SK-N-SH (cell line): Measurements from ENCODE around the gene EML3. TPM values are rescaled to one million over a fixed set of nuclear protein-coding genes. Genes with fewer than 3 reads are reported as not detected.
"Not testable (repeated sequence)": the region's sequence is repeated elsewhere in the genome, so short reads cannot be mapped to it uniquely, and the experiment has no call there.

ENCODE experiments used
- CTCF ChIA-PET: fragments of 300-600, 350-600 bp; formaldehyde crosslinking; extraction: SDS; loops from one replicate; lab custom pipeline; 2021; lab: Yijun Ruan, JAX
- POLR2A ChIA-PET: fragments of 350-600 bp; sonication (Branson Sonifier 250); formaldehyde crosslinking; extraction: SDS; loops from one replicate; lab custom pipeline; 2020; ENCODE audit warnings: antibody characterized with exemption, inconsistent platforms; lab: Yijun Ruan, JAX
- DNase-seq: peaks from one replicate; pipeline ENCODE4 v3.0.0; 2012
- H2AFZ ChIP-seq: fragments of 200-600 bp; sonication (generic); 2 replicates; pipeline ENCODE4 v1.8.1; 2016; ENCODE audit warnings: antibody characterized with exemption, mild to moderate bottlenecking, low read depth
- H3F3A ChIP-seq: fragments of 200-600 bp; sonication (generic); replicated peaks from 2 replicates; pipeline ENCODE3; 2016; ENCODE audit warnings: antibody characterized with exemption, mild to moderate bottlenecking; ENCODE audit not compliant: insufficient read depth
- H3K27ac ChIP-seq, 2 experiments: fragments of 200-500 bp in 1 of 2; fragments of 200-600 bp in 1 of 2; sonication (Bioruptor generic) in 1 of 2; sonication (generic), shearing (Covaris generic) in 1 of 2; 2 replicates each; pipeline versions ENCODE4 v1.5.1 to v1.6.1; 2014 to 2016; ENCODE audit warnings: low read depth in 2 of 2, inconsistent platforms in 1 of 2, low read length in 1 of 2, mild to moderate bottlenecking in 1 of 2, mixed read lengths in 1 of 2
- H3K27me3 ChIP-seq: fragments of 200-600 bp; sonication (generic), shearing (Covaris generic); 2 replicates; pipeline ENCODE4 v1.6.1; 2016; ENCODE audit warnings: mixed run types; ENCODE audit not compliant: insufficient read depth
- H3K36me3 ChIP-seq, 2 experiments: fragments of 200-500 bp in 1 of 2; fragments of 200-600 bp in 1 of 2; sonication (Bioruptor generic) in 1 of 2; sonication (generic) in 1 of 2; replicated peaks in 1 of 2; 2 replicates each; pipeline versions ENCODE3 to v1.5.1; 2014 to 2016; ENCODE audit warnings: low read length in 1 of 2, mild to moderate bottlenecking in 1 of 2; ENCODE audit not compliant: insufficient read depth in 2 of 2, control insufficient read depth in 1 of 2
- H3K4me1 ChIP-seq, 2 experiments: fragments of 200-500 bp in 1 of 2; fragments of 200-600 bp in 1 of 2; sonication (Bioruptor generic) in 1 of 2; sonication (generic), shearing (Covaris generic) in 1 of 2; 2 replicates each; pipeline versions ENCODE4 v1.5.1 to v1.6.1; 2014 to 2016; ENCODE audit warnings: low read depth in 1 of 2, low read length in 1 of 2, mixed run types in 1 of 2; ENCODE audit not compliant: insufficient read depth in 2 of 2, control insufficient read depth in 1 of 2
- H3K4me2 ChIP-seq: fragments of 200-600 bp; sonication (generic), shearing (Covaris generic); 2 replicates; pipeline ENCODE4 v1.6.1; 2017; ENCODE audit warnings: mixed run types
- H3K4me3 ChIP-seq, 2 experiments: fragments of 200-500 bp in 1 of 2; fragments of 200-600 bp in 1 of 2; sonication (Bioruptor generic) in 1 of 2; sonication (generic), shearing (Covaris generic) in 1 of 2; 2 replicates each; pipeline versions ENCODE4 v1.5.1 to v1.8.1; 2014 to 2016; ENCODE audit warnings: low read depth in 2 of 2, inconsistent platforms in 1 of 2, low read length in 1 of 2, mild to moderate bottlenecking in 1 of 2, mixed read lengths in 1 of 2, moderate library complexity in 1 of 2
- H3K79me2 ChIP-seq: fragments of 200-600 bp; sonication (generic); 2 replicates; pipeline ENCODE4 v1.8.1; 2017; ENCODE audit warnings: mild to moderate bottlenecking; ENCODE audit not compliant: insufficient read depth
- H3K9ac ChIP-seq: fragments of 200-600 bp; sonication (generic); 2 replicates; pipeline ENCODE4 v1.6.1; 2017; ENCODE audit warnings: mixed run types
- H3K9me2 ChIP-seq: fragments of 200-600 bp; sonication (generic); 2 replicates; pipeline ENCODE4 v1.6.1; 2017; ENCODE audit warnings: mixed run types
- H3K9me3 ChIP-seq: fragments of 200-600 bp; sonication (generic); 2 replicates; pipeline ENCODE4 v1.6.1; 2017; ENCODE audit warnings: mixed run types, mild to moderate bottlenecking, moderate library complexity
- H4K20me1 ChIP-seq: fragments of 200-600 bp; sonication (generic); 2 replicates; pipeline ENCODE4 v1.6.1; 2017; ENCODE audit warnings: mild to moderate bottlenecking, mixed run types; ENCODE audit not compliant: insufficient read depth
- CTCF ChIP-seq: fragments of 200-600 bp; sonication (generic); IDR thresholded peaks from 2 replicates; pipeline ENCODE4 v1.6.1; 2017; ENCODE audit warnings: antibody characterized with exemption, mild to moderate bottlenecking, moderate library complexity
- EP300 ChIP-seq, 2 experiments: IDR thresholded peaks; 2 replicates each; pipeline versions ENCODE4 v1.4.0 to v1.6.1; 2012; ENCODE audit warnings: borderline replicate concordance in 1 of 2, low read depth in 1 of 2, low read length in 1 of 2
- EZH2phosphoT487 ChIP-seq: fragments of 200-600 bp; sonication (generic); IDR thresholded peaks from 2 replicates; pipeline ENCODE4 v1.6.1; 2017; ENCODE audit warnings: low read depth, mixed run types, mild to moderate bottlenecking, antibody characterized with exemption, moderate library complexity, borderline replicate concordance
- FOXJ3 ChIP-seq: sonication (generic); formaldehyde crosslinking; IDR thresholded peaks from 2 replicates; pipeline ENCODE4 v1.5.1; 2020; ENCODE audit warnings: mild to moderate bottlenecking, missing genetic modification reagents
- GATA2 ChIP-seq: sonication (generic); formaldehyde crosslinking; IDR thresholded peaks from 2 replicates; pipeline ENCODE4 v1.5.0; 2020; ENCODE audit warnings: mild to moderate bottlenecking, missing genetic modification reagents
- JUND ChIP-seq: IDR thresholded peaks from 2 replicates; pipeline ENCODE4 v1.4.0; 2012
- NFIC ChIP-seq: IDR thresholded peaks from 2 replicates; pipeline ENCODE4 v1.4.0; 2012; ENCODE audit warnings: borderline replicate concordance
- RAD21 ChIP-seq: IDR thresholded peaks from 2 replicates; pipeline ENCODE4 v1.6.1; 2012; ENCODE audit warnings: mild to moderate bottlenecking, low read length
- RXRA ChIP-seq: IDR thresholded peaks from 2 replicates; pipeline ENCODE4 v1.4.0; 2012; ENCODE audit warnings: low read depth, mild to moderate bottlenecking, borderline replicate concordance
- SIN3A ChIP-seq: IDR thresholded peaks from 2 replicates; pipeline ENCODE4 v1.6.1; 2012; ENCODE audit warnings: low read depth, mild to moderate bottlenecking, low read length, moderate library complexity, borderline replicate concordance
- SMC3 ChIP-seq: IDR thresholded peaks from 2 replicates; pipeline ENCODE4 v1.6.1; 2012; ENCODE audit warnings: low read depth, low read length, improper control_type of control experiment
- TCF12 ChIP-seq: IDR thresholded peaks from 2 replicates; pipeline ENCODE4 v1.4.0; 2012
- YY1 ChIP-seq: IDR thresholded peaks from 2 replicates; pipeline ENCODE4 v1.4.0; 2012; ENCODE audit warnings: low read depth, mild to moderate bottlenecking
- ZBTB33 ChIP-seq: IDR thresholded peaks from 2 replicates; pipeline ENCODE4 v1.4.0; 2012; ENCODE audit warnings: low read depth, borderline replicate concordance
- WGBS: methylation state at CpG from one replicate; pipeline ENCODE4 v1.1.6; 2017; ENCODE audit warnings: low lambda C conversion rate; 5-methylcytosine and 5-hydroxymethylcytosine counted together
- polyA plus RNA-seq, 3 experiments: library from polyadenylated mRNA; depleted of rRNA; stranded (reverse); fragments of >200 nt; gene quantifications; 2 replicates each; pipeline ENCODE4 v1.2.3, GENCODE V29; 2012
- TF ChIP-seq, protein P1 (sequence below): fragments of 150-350 bp; IDR thresholded peaks from 2 replicates; pipeline ENCODE4 v1.6.1; 2016; ENCODE audit warnings: mild to moderate bottlenecking, low read depth, low read length
- TF ChIP-seq, protein P2 (sequence below): fragments of 150-350 bp; IDR thresholded peaks from 2 replicates; pipeline ENCODE4 v1.6.1; 2017; ENCODE audit warnings: antibody characterized with exemption, low read length, low read depth, borderline replicate concordance

Gene EML3
- polyA plus RNA-seq, 1 of the 3 experiments (the other 2 are of a cell fraction) = 43.0 TPM

GRCh38 chr11:62565100-62565802 lies 47.3 kb downstream of the EML3 start (continued):
- TF ChIP-seq, protein P1, sequence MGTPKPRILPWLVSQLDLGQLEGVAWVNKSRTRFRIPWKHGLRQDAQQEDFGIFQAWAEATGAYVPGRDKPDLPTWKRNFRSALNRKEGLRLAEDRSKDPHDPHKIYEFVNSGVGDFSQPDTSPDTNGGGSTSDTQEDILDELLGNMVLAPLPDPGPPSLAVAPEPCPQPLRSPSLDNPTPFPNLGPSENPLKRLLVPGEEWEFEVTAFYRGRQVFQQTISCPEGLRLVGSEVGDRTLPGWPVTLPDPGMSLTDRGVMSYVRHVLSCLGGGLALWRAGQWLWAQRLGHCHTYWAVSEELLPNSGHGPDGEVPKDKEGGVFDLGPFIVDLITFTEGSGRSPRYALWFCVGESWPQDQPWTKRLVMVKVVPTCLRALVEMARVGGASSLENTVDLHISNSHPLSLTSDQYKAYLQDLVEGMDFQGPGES = no peak
- TF ChIP-seq, protein P2, sequence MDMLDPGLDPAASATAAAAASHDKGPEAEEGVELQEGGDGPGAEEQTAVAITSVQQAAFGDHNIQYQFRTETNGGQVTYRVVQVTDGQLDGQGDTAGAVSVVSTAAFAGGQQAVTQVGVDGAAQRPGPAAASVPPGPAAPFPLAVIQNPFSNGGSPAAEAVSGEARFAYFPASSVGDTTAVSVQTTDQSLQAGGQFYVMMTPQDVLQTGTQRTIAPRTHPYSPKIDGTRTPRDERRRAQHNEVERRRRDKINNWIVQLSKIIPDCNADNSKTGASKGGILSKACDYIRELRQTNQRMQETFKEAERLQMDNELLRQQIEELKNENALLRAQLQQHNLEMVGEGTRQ = no peak
- TF ChIP-seq FOXJ3 (CRISPR knock-in tag) (no peak), SIN3A (no peak), YY1 (no peak)

GRCh38 chr11:62561677-62562230 lies 50.8 kb downstream of the EML3 start:
- CTCF ChIA-PET = interaction anchor here (0.9 to 11.8 kb wide), 4 partner anchors 8 to 22 kb away, joined by 5 to 90 read pairs (median 8); partner anchors contain the start of gene EEF1G
- peaks cover 7 to 35% of the 10 kb centered on the region in 2 experiments; a peak in 3 of 4 replicates for H3K4me1 ChIP-seq
- peaks cover 31% of the 10 kb centered on the region for H4K20me1 ChIP-seq
- 87% methylated on average over 3 of the region's 3 CpGs for WGBS
- H3K79me2 ChIP-seq = peaks cover 62% of the 10 kb centered on the region
- H3K4me3 ChIP-seq, H3K9me3 ChIP-seq, H3K9ac ChIP-seq, H3K4me2 ChIP-seq, H3K27me3 ChIP-seq, H2AFZ ChIP-seq, POLR2A ChIA-PET, DNase-seq, H3K9me2 ChIP-seq: not testable (repeated sequence)
- peak overlapping the region in 1 of 2 experiments; percentile 80; a peak in 2 of 4 replicates for H3K27ac ChIP-seq
- H3F3A ChIP-seq = peaks cover 78% of the 10 kb centered on the region
- H3K36me3 ChIP-seq = peaks cover 58 to 66% of the 10 kb centered on the region in 2 experiments

DNA sequence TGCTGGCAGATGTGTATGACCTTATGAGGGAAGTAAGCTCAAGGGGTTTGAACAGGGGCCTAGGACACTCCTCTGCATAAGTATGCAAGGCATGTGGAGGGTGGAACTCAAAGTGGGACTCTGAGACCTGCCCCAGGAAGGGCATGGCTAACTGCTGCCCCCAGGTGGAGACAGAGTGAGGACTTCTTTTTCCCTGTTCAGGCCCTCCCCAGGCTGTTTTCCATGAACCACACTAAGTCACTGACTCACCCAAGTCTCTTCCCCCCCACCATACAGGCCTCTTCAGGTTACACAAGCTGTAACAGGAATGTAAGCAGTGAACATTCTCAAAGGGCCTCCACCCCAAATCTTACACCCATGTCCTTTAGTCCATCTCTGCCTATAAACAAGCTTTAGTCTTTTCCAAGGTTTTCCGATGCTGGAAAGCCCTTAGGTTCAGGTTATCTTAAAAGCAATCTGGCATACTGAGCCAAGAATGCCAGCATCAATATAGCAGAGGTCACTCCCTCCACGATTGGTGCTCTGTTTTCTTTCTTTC lies 51.9 kb downstream of the EML3 start:
- ChIA-PET POLR2A (interaction anchor here (0.9 to 1.7 kb wide), 4 partner anchors 12 to 166 kb away, joined by 3 to 6 read pairs (median 3); partner anchors contain the start of gene TUT1), CTCF (interaction anchor here (0.7 to 11.8 kb wide), 16 partner anchors 9 to 179 kb away, joined by 3 to 90 read pairs (median 5); partner anchors contain the start of genes AHNAK, EEF1G and TUT1)
- no peaks in the 10 kb centered on the region for H3K9me3 ChIP-seq
- DNase-seq = peak; percentile 65
- H3K9ac ChIP-seq = peak overlapping the region; percentile 20; the same call in 1 of the 2 replicates
- WGBS = 0% methylated on average over 2 of the region's 2 CpGs
- peaks cover 47 to 55% of the 10 kb centered on the region in 2 experiments for H3K36me3 ChIP-seq
- peak overlapping the region; percentile 56 to 80 for H3K27ac ChIP-seq
- peaks cover 18 to 44% of the 10 kb centered on the region in 2 experiments for H3K4me1 ChIP-seq
- H3K4me3 ChIP-seq = no peak overlapping the region
- H3K4me2 ChIP-seq = peak overlapping the region; percentile 61
- peaks cover 83% of the 10 kb centered on the region for H3F3A ChIP-seq
- H3K27me3 ChIP-seq = no peaks in the 10 kb centered on the region
- no peaks in the 10 kb centered on the region for H3K9me2 ChIP-seq
- H4K20me1 ChIP-seq = peaks cover 29% of the 10 kb centered on the region
- peaks cover 50% of the 10 kb centered on the region for H3K79me2 ChIP-seq
- no peak overlapping the region for H2AFZ ChIP-seq
- TF ChIP-seq JUND (peak; percentile 71), NFIC (peak; percentile 75), RXRA (0 out of 2 replicates have a peak, but pooled peaks have one; percentile 51), ZBTB33 (no peak; the same call in 1 of the 2 replicates), TCF12 (peak; percentile 61), EZH2phosphoT487 (no peak), RAD21 (peak; percentile 77), GATA2 (peak; percentile 56; the same call in 1 of the 2 replicates), SIN3A (peak; percentile 81; the same call in 1 of the 2 replicates), EP300 (IDR thresholded peaks at IDR 0.05; ENCODE audit: borderline replicate concordance in 1 of 2, low read depth in 1 of 2, low read length in 1 of 2) (peak in 1 of 2 experiments; percentile 32; a peak in 1 of 4 replicates), CTCF (peak; percentile 87), SMC3 (peak; percentile 82)
